ENCODE measurements around the gene SEMA3C.

SEMA3C gene

GRCh38 chr7:80960244-80960795 lies 41.5 kb upstream of the SEMA3C start:
- TF ChIP-seq SPI1 (IDR thresholded peaks at IDR 0.05; ENCODE audit: borderline replicate concordance, low read depth) (no peak), GABPA (IDR thresholded peaks at IDR 0.05; ENCODE audit: low read depth) (no peak), CTCF (IDR thresholded peaks at IDR 0.05; ENCODE audit: insufficient read depth, low read length) (no peak), REST (IDR thresholded peaks at IDR 0.05; ENCODE audit: insufficient replicate concordance, low read depth) (no peak), POLR2AphosphoS5 (IDR thresholded peaks at IDR 0.05; ENCODE audit: low read depth) (no peak)
- H3K27ac ChIP-seq (replicated peaks), result no peak overlapping the region
- DNase-seq (ENCODE audit: low read depth in 1 of 2, low spot score in 1 of 2), result no peak
- H3K4me3 ChIP-seq (replicated peaks; ENCODE audit: insufficient read depth, low read length), result no peak overlapping the region
- no peaks in the 10 kb centered on the region for H3K27me3 ChIP-seq (ENCODE audit: insufficient read depth, poor library complexity, severe bottlenecking)

GRCh38 chr7:80957226-80957777 lies 38.5 kb upstream of the SEMA3C start:
- no peaks in the 10 kb centered on the region for H3K27me3 ChIP-seq (ENCODE audit: insufficient read depth, poor library complexity, severe bottlenecking)
- TF ChIP-seq POLR2AphosphoS5 (IDR thresholded peaks at IDR 0.05; ENCODE audit: low read depth) (no peak), SPI1 (IDR thresholded peaks at IDR 0.05; ENCODE audit: borderline replicate concordance, low read depth) (no peak), CTCF (IDR thresholded peaks at IDR 0.05; ENCODE audit: insufficient read depth, low read length) (no peak), REST (IDR thresholded peaks at IDR 0.05; ENCODE audit: insufficient replicate concordance, low read depth) (no peak), GABPA (IDR thresholded peaks at IDR 0.05; ENCODE audit: low read depth) (no peak)

GRCh38 chr7:80954191-80954590 lies 35.3 kb upstream of the SEMA3C start:
- H3K27ac ChIP-seq (replicated peaks), result no peak overlapping the region
- H3K27me3 ChIP-seq (ENCODE audit: insufficient read depth, poor library complexity, severe bottlenecking), result no peaks in the 10 kb centered on the region
- H3K4me3 ChIP-seq (replicated peaks; ENCODE audit: insufficient read depth, low read length), result no peak overlapping the region
- no peak for DNase-seq (ENCODE audit: low read depth in 1 of 2, low spot score in 1 of 2)
- TF ChIP-seq SPI1 (IDR thresholded peaks at IDR 0.05; ENCODE audit: borderline replicate concordance, low read depth) (no peak), CTCF (IDR thresholded peaks at IDR 0.05; ENCODE audit: insufficient read depth, low read length) (no peak), POLR2AphosphoS5 (IDR thresholded peaks at IDR 0.05; ENCODE audit: low read depth) (no peak), REST (IDR thresholded peaks at IDR 0.05; ENCODE audit: insufficient replicate concordance, low read depth) (no peak), GABPA (IDR thresholded peaks at IDR 0.05; ENCODE audit: low read depth) (no peak)

More at GRCh38 chr7:80957226-80957777, 38.5 kb upstream of the SEMA3C start:
- Histone ChIP-seq H3K4me3 (replicated peaks; ENCODE audit: insufficient read depth, low read length) (no peak overlapping the region), H3K27ac (replicated peaks) (no peak overlapping the region)
- no peak for DNase-seq (ENCODE audit: low read depth in 1 of 2, low spot score in 1 of 2)
